Pericardium fibroblast (primary cell): Measurements from ENCODE around the gene TCAF1. TPM values are rescaled to one million over a fixed set of nuclear protein-coding genes. Genes with fewer than 3 reads are reported as not detected.

Source experiments
- total RNA-seq: library from RNA; depleted of rRNA; stranded (reverse); fragments of >200 nt; gene quantifications from 2 replicates; pipeline ENCODE4 v1.2.3, GENCODE V29; 2015

TCAF1 gene
- total RNA-seq = 67.3 and 67.8 TPM in 2 replicates

GRCh38 chr7:143901668-143902331, at the start of gene TCAF1:
TSS of gene TCAF1 (minus strand) at chr7:143902176. CDS start at chr7:143876608, 25,568 bp downstream.

GRCh38 chr7:143934526-143935325, 32.8 kb upstream of the TCAF1 start, which contains the start of gene OR2F2:
TSS of gene OR2F2 (plus strand) at chr7:143935233. CDS start at chr7:143935233, 0 bp downstream.

Other genes starting within 250 kb of the TCAF1 start
- 0.94 TPM in 1 of 2 replicates, not detected in the other for gene CTAGE6, start 144.5 kb downstream of the TCAF1 start, total RNA-seq
- gene OR2F2, start 33.1 kb upstream of the TCAF1 start, total RNA-seq = not detected in 2 replicates
- gene OR2F1, start 52.7 kb upstream of the TCAF1 start, total RNA-seq = 0.12 TPM in 1 of 2 replicates, not detected in the other
- gene OR6B1, start 98.1 kb upstream of the TCAF1 start, total RNA-seq = not detected in 2 replicates
- gene OR2A5, start 146.8 kb upstream of the TCAF1 start, total RNA-seq = not detected in 2 replicates
- not detected in 2 replicates for gene OR2A25, start 167.6 kb upstream of the TCAF1 start, total RNA-seq
- not detected in 2 replicates for gene OR2A12, start 184.1 kb upstream of the TCAF1 start, total RNA-seq
- gene OR2A2, start 207.4 kb upstream of the TCAF1 start, total RNA-seq = not detected in 2 replicates
- not detected in 2 replicates for gene OR2A14, start 221.0 kb upstream of the TCAF1 start, total RNA-seq